CD4-positive, alpha-beta T cell treated with Interleukin-1 beta for 1 hour (primary cell): ENCODE results near the gene FAM110D.

Source experiments
- DNase-seq, 2 donors: peaks; one replicate each; pipeline ENCODE4 v3.0.0-alpha.2; 2020 to 2022

The FAM110D gene

DNA sequence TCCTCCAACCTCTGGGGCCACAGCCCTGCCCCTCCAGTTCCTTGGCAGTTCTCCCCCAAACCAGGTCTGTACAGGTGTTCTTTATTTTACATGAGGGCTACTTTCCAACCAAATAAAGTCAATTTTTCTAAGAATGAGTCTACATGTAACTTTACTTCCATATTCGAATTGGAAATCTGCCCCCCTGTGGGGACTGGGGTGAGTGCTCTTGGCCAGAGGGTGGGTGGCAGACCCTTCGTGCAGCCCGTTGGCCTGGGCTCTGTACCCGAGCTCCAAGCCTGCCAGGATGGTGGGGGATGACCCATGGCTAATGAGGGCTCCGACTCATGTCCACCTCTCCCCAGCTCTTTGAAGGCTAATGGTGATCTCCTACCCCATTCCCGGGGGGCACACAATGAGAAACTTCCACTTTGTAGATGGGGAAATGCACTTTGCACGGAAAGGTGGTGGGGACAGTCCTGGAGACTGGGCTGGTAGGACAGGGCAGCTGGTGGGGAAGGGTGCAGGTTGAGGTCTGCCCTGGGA lies 30.9 kb downstream of the FAM110D start:
- DNase-seq, result no peak

DNA sequence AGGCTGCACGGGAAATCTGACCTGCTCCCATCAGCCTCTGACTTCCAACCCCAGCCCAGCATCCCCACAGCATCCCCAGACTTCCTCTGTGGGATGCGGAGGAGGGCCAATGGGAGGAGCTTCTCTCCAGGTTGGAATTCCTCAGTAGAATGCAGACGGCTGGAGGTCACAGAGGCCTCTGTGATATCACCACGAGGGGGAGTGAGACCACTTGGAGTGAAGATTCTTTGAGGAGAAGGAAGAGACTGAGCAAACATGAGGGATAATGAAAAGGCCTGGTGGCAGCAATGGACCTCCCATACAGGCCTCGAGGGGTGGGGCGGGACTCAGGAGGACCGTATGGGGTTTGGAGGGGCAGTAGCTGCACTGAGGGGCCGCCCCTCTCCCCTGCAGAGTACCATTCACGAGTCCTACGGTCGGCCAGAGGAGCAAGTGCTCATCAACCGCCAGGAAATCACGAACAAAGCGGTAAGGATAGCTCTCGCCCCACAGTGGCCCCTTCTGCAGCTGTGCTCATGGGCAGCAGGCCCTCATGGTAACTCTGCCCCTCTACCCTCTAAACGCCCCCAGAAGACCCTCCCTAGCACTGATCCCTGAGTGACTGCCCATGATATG lies 31.6 kb downstream of the FAM110D start, which contains the start of gene CATSPER4:
CATSPER4 (plus strand) TSS at position 230 of the 615 bp plus-strand sequence; CDS start at position 256, 26 bp downstream.
- peak in 1 of 2 donors; percentile 34 for DNase-seq

DNA sequence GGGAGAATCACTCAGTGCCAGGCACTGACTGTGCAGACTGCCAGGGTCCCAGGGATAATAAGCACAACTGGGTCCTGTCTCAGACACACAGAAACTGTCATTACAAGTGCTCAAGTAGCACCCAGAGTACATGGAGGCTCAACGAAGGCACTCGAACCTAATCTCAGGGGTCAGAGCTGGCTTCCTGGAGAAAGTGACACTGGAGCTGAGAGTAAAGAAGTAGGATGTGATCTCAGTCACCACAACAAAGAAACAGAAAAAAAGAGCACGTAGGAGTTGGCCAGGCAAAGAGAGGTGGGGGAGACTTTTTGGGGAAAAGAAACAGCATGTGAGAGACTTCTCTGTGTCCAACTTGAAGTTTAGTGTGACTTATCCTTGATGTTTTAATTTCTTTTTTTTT lies 32.9 kb downstream of the FAM110D start:
- no peak for DNase-seq

DNA sequence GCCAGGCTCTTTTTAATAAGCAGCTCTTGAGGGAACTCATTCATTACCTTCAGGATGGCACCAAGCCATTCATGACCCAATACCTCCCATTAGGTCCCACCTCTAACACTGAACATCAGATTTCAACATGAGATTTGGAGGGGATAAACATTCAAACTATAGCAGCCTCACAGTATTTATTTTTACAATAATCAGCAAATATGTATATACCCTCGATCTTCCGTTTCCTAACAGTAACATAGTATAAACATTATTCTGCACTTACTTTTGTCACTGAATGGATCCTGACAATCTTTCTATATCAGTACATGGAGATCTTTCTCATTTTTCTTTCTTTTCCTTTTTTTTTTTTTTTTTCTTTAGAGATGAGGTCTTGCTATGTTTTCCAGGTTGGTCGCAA lies 36.9 kb downstream of the FAM110D start:
- no peak for DNase-seq

DNA sequence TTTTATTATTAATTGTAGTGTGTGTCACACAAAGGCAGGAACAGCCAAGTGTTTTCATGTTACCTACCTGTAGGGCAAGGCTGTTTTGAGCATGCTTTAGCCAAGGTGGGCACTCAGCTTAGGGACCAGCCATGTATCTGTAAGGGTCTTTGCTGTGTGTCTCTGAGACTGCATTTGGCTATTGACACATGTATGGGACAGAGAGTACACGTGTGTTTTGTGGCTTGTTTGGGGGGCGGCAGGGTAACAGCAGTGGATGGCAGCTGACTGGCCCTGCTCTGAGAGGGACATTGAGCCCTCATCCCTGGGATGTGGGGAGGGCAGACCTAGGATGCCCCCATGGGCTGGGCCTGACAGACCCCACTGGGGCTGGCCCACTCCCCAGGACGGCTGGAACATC lies 38.4 kb downstream of the FAM110D start:
- no peak for DNase-seq

DNA sequence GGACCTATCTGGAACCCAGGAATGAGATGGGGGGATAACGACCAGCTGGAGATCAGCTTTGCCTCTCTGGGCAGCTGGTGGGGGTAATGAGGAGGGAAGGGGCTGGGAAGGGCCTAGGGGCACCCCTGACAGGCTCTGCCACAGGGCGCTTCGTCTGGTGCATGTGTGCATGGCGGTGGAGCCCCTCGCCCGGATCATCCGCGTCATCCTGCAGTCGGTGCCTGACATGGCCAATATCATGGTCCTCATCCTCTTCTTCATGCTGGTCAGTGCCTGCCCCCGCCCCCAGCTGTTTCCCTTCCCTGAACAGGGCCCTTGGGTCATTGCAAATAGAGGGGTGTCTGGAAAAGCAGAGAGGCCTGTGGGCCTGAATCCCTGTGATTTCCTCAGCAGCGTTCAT lies 38.9 kb downstream of the FAM110D start:
- DNase-seq, result no peak

DNA sequence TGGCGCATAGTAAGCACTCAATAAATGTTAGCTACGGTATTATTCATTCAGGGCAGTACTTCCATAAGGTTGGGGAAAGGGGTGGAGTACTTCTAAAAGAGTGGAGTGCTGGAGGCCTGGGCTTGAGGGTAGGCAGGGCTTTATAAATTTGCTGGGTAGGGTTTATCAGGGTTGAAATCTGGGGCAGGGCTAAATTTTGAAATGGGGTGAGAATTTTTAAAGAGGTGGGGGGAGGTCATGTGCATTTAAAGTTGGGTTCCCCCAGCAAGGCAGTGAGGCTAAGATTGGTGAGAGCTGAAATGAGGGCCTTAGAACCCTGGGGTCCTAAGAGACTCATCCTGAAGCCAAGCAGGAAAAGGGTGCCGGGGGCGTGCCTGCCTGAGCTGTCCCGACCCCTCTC lies 41.5 kb downstream of the FAM110D start:
- DNase-seq, result no peak

DNA sequence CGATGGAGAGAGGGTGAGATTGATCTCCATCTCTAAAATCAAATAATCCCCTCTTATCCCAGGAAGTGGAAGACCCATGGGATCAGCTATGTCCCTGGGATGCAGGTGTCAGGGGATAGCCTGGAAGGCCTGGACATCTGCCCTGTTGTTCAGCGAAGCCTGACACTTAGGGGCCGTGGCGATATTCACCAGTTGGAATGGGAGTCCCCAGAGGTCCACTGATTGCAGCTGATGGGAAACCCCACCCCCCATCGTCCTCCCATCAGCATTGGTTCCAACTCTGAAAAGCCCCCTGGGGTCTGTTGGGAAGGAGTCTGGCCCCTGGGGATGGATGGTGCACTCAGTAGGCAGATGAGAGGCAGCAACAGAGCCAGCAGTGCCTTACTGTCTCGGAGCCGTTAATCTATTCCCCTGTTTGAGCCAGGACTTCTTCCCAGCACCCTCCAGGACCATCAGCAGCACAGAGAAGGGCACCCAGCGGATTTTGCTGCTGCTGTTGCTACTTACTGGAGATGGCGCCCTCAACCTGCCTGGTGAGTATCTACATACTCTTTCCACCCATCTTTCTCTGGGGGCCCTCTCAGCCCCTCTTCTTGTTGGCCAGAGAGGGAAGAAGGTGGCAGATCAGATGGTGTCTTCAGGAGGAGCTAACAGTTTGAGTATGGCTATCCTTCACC lies 44.9 kb downstream of the FAM110D start:
- DNase-seq, result no peak

DNA sequence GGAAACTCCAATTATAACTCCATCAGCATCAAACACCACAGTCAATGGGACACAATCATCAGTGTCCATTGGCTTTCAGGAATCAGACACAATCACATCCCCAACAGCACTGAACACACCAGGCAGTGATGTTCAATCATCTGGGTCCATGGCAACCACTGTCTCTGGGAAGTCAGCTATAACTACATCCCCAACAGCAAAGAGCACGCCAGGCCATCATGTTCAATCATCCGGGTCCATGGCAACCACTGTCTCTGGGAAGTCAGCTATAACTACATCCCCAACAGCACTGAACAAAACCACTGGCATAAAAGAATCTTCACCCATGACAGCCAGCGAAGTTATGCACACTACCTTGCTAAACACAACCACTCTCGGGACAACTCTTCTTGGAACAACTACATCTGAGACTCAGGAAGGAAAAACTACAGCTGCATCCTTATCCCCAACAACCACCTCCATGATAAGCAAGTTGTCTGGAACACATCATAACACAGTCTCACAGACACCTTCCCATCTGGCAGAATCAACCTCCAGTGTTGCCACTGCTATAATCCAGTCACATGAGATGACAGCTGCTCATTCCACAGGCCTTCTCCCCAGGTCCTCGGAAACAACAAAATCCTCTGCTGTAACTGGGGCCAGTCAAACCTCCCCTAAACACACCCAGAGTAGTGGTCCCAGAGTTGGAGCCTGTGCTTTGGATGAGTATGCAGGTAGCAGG lies 51.4 kb downstream of the FAM110D start:
- no peak for DNase-seq

DNA sequence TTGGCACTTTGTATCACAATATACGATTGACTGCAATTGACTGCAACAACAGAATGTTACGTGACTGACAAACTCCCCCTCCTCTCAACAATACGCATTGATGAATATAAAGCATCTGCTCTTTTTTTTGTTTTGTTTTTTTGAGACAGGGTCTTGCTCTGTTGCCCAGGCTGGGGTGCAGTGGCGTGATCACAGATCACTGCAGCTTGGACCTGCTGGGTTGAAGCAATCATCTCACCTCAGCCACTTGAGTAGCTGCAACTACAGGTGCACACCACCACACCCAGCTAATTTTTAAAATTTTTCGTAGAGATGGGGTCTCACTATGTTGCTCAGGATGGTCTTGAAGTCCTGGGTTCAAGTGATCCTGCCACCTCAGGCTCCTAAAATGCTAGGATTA lies 53.8 kb downstream of the FAM110D start:
- no peak for DNase-seq

DNA sequence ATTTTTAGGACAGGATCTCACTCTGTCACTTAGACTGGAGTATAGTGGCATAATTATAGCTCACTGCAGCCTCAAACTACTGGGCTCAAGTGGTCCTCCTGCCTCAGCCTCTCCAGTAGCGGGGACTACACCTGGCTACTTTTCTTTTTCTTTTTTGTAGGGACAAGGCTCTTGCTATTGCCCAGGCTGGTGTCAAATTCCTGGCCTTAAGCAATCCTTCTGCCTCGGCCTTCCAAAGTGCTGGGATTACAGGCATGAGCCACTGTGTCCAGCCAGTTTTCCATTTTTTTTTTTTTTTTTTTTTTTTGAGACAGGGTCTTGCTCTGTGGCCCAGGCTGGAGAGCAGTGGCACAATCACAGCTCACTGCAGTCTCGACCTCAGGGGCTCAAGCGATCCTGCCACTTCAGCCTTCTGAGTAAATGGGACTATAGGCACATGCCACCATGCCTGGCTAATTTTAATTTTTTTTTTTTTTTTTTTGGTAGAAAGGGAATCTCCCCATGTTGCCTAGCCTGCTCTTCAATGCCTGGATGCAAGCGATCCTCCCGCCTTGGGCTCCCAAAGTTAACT lies 54.5 kb downstream of the FAM110D start:
- no peak for DNase-seq
